GM12801 (cell line): ENCODE measurements around the gene ADCY4.

Experiments used
- CTCF ChIP-seq: IDR thresholded peaks from one replicate; pipeline ENCODE4 v1.5.1; 2011; ENCODE audit warnings: control low read depth; ENCODE audit not compliant: insufficient read length; ENCODE audit errors: extremely low read depth

ADCY4 gene

GRCh38 chr14:24310646-24311604 is 23.9 kb downstream of the ADCY4 start, which contains the start of gene LTB4R:
Gene LTB4R (plus strand): TSS chr14:24311502. CDS start chr14:24315652, 4,150 bp downstream.
- no peak for TF ChIP-seq CTCF

GRCh38 chr14:24310265-24310645 is 24.6 kb downstream of the ADCY4 start:
- TF ChIP-seq CTCF: no peak

GRCh38 chr14:24309538-24310264 is 25.2 kb downstream of the ADCY4 start, which contains the start of gene LTB4R2:
Gene LTB4R2 (plus strand): TSS chr14:24310140. CDS start chr14:24310665, 525 bp downstream.
- TF ChIP-seq CTCF: no peak

- no peak for TF ChIP-seq CTCF
Observed at GRCh38 chr14:24308342-24309124, 26.3 kb downstream of the ADCY4 start.

- TF ChIP-seq CTCF: no peak
Observed at GRCh38 chr14:24307575-24308341, 27.1 kb downstream of the ADCY4 start, which contains the start of gene CIDEB. Gene CIDEB (minus strand): TSS chr14:24307977. CDS start chr14:24307858, 119 bp downstream.

- no peak for TF ChIP-seq CTCF
Observed at GRCh38 chr14:24307156-24307574, 27.7 kb downstream of the ADCY4 start.
